Hepatocyte (in vitro differentiated cells): ENCODE results near the gene SMIM38.

ENCODE experiments used
- CTCF ChIP-seq: fragments of 200-600 bp; sonication (generic); IDR thresholded peaks from 2 replicates; pipeline ENCODE4 v1.5.1; 2016; ENCODE audit warnings: antibody characterized with exemption, mild to moderate bottlenecking; ENCODE audit not compliant: poor library complexity
- EZH2 ChIP-seq: fragments of 200-600 bp; sonication (generic); IDR thresholded peaks from 2 replicates; pipeline ENCODE4 v1.6.1; 2016; ENCODE audit warnings: antibody characterized with exemption, mild to moderate bottlenecking, borderline replicate concordance
- EZH2phosphoT487 ChIP-seq: fragments of 200-600 bp; sonication (generic); IDR thresholded peaks from one replicate; pipeline ENCODE4 v1.6.1; 2018; ENCODE audit warnings: antibody characterized with exemption, mild to moderate bottlenecking, low read depth, moderate library complexity; ENCODE audit not compliant: unreplicated experiment, severe bottlenecking

GRCh38 chr11:69203381-69203780 lies 47.6 kb downstream of the SMIM38 start:
- TF ChIP-seq CTCF (no peak), EZH2 (no peak), EZH2phosphoT487 (no peak)
